ENCODE results near the gene ZAR1L.

ZAR1L gene

DNA sequence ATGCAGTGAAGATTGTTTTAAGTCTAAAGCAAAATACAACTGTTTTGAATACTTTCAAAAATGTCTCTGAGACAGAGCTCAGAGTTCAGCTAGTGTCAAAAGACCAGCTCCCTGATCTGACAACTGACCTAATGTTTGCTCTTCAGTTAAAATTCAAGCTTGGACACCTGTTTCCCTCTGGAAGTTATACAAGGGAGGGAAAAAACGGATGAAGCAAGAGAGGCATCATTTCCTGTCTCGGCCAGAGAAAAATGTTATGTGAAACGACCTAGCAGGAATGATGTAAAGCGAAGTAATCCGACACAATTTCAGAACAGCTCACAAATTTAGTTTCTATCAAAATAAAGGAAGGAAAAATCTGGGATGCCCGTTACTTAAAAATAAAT lies 59.4 kb downstream of the ZAR1L start:
- CTCF ChIA-PET: interaction anchor here (1.7 to 3.9 kb wide), 4 partner anchors 10 to 40 kb away, joined by 4 to 33 read pairs (median 6); no protein-coding TSS in a partner anchor
- POLR2A ChIA-PET: no interaction called here
- no peak for TF ChIP-seq CTCF (IDR thresholded peaks at IDR 0.05; ENCODE audit: control extremely low read depth, extremely low read depth, low read depth, missing control alignments)
- DNase-seq (ENCODE audit: extremely low spot score): no peak

- ChIA-PET POLR2A (no interaction called here), CTCF (interaction anchor here (1.5 to 3.9 kb wide), 5 partner anchors 9 to 47 kb away, joined by 4 to 33 read pairs (median 5); no protein-coding TSS in a partner anchor)
- DNase-seq (ENCODE audit: extremely low spot score): no peak
- TF ChIP-seq CTCF (IDR thresholded peaks at IDR 0.05; ENCODE audit: control extremely low read depth, extremely low read depth, low read depth, missing control alignments): no peak
These were observed 60.0 kb downstream of the ZAR1L start for GRCh38 chr13:32254916-32255723.

DNA sequence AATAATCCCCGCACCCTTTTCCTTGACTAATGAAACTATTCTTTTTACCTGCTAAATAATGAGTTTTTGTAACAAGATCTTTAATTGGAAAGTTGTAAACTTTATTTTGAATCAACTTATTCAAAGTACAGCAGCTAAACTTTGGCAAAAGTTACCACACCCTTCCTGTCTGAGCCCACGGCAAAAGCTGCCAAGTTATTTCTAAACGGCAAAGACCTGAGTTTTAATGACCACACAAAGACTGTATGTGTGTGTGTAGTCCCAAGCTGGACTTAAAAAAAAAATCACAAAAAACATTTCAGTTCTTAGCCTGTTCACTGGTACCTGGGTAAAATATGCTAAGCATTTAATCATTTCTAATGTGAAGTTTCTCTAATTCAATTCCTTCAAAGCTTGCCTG lies 60.7 kb downstream of the ZAR1L start:
- no peak for DNase-seq (ENCODE audit: extremely low spot score)
- POLR2A ChIA-PET: no interaction called here
- CTCF ChIA-PET: interaction anchor here (1.5 to 3.9 kb wide), 5 partner anchors 8 to 48 kb away, joined by 4 to 33 read pairs (median 5); no protein-coding TSS in a partner anchor
- no peak for TF ChIP-seq CTCF (IDR thresholded peaks at IDR 0.05; ENCODE audit: control extremely low read depth, extremely low read depth, low read depth, missing control alignments)

DNA sequence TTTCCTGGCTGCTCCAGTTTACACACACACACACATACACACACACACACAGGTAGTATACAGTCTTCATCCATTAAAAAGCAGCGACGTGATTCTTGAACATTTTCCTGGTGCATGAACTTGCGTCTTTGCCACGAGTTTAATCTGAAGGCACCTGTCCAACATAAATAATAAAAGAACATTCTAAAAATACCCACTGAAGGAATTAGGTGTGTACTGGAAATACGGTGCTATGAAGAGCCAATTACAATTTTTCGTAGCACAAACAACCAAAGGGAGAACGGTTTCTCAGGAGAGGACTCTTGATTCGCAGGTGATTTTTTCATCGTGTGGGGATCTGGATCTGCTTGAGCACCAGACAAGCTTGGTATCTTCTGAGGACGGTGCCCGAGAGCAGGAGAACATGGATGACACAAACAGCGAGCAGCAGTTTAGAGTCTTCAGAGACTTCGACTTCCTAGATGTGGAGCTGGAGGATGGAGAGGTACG lies 61.2 kb downstream of the ZAR1L start:
- CTCF ChIA-PET: interaction anchor here (1.5 to 3.9 kb wide), 4 partner anchors 8 to 48 kb away, joined by 4 to 33 read pairs (median 5); no protein-coding TSS in a partner anchor
- POLR2A ChIA-PET: no interaction called here
- TF ChIP-seq CTCF (IDR thresholded peaks at IDR 0.05; ENCODE audit: control extremely low read depth, extremely low read depth, low read depth, missing control alignments): no peak
- no peak for DNase-seq (ENCODE audit: extremely low spot score)
